IMR-90 (cell line): ENCODE measurements around the gene MCRS1. TPM values are rescaled to one million over a fixed set of nuclear protein-coding genes. Genes with fewer than 3 reads are reported as not detected.

Experiments
- ATAC-seq: fragments of 200-7000 bp; cut with Tn5 transposase; 2 replicates; pipeline ENCODE4 v1.9.1; 2020; ENCODE audit warnings: low read depth, mild to moderate bottlenecking, moderate library complexity
- BruUV-seq: library from RNA; stranded (reverse); fragments of 400-500 nt; replicated peaks from 2 replicates; lab custom pipeline; 2021; lab: Mats Ljungman, UMichigan
- CTCF ChIA-PET: fragments of 300-600 bp; formaldehyde crosslinking; extraction: SDS; loops from one replicate; lab custom pipeline; 2021; ENCODE audit warnings: antibody characterized with exemption; lab: Yijun Ruan, JAX
- POLR2A ChIA-PET: fragments of 300-600 bp; sonication (Branson Sonifier 250); formaldehyde crosslinking; loops from one replicate; lab custom pipeline; 2022; ENCODE audit warnings: antibody characterized with exemption; ENCODE audit not compliant: unreplicated experiment; lab: Charles Lee
- DNase-seq: peaks from one replicate; pipeline ENCODE4 v3.0.0; 2013
- H2AFZ ChIP-seq: replicated peaks from 2 replicates; pipeline ENCODE3; 2013; ENCODE audit warnings: low read length, mild to moderate bottlenecking; ENCODE audit not compliant: poor library complexity
- H2AK5ac ChIP-seq: 2 replicates; pipeline ENCODE4 v1.6.1; 2013; ENCODE audit warnings: low read depth, low read length, inconsistent platforms
- H2AK9ac ChIP-seq: replicated peaks from 2 replicates; pipeline ENCODE3; 2013; ENCODE audit warnings: mild to moderate bottlenecking, low read depth, low read length, moderate library complexity; ENCODE audit not compliant: poor library complexity
- H2BK120ac ChIP-seq: 2 replicates; pipeline ENCODE4 v1.6.1; 2013; ENCODE audit warnings: low read depth, low read length, inconsistent platforms
- H2BK15ac ChIP-seq: 3 replicates; pipeline ENCODE4 v1.6.1; 2013; ENCODE audit warnings: low read depth, low read length, inconsistent platforms
- H2BK20ac ChIP-seq: 2 replicates; pipeline ENCODE4 v1.6.1; 2013; ENCODE audit warnings: low read depth, mild to moderate bottlenecking, inconsistent platforms, low read length, moderate library complexity
- H2BK5ac ChIP-seq: 2 replicates; pipeline ENCODE4 v1.6.1; 2013; ENCODE audit warnings: mild to moderate bottlenecking, low read depth, low read length, inconsistent platforms; ENCODE audit not compliant: poor library complexity, severe bottlenecking
- H3K14ac ChIP-seq: replicated peaks from 2 replicates; pipeline ENCODE4 v1.6.1; 2013; ENCODE audit warnings: low read depth, low read length, inconsistent platforms
- H3K18ac ChIP-seq: 2 replicates; pipeline ENCODE4 v1.6.1; 2013; ENCODE audit warnings: low read depth, low read length, control low read depth
- H3K23ac ChIP-seq: 2 replicates; pipeline ENCODE4 v1.6.1; 2013; ENCODE audit warnings: low read depth, low read length, inconsistent platforms
- H3K27ac ChIP-seq: 2 replicates; pipeline ENCODE4 v1.5.1; 2013; ENCODE audit warnings: mild to moderate bottlenecking, control low read depth, low read length; ENCODE audit not compliant: insufficient read depth
- H3K27me3 ChIP-seq: 2 replicates; pipeline ENCODE4 v1.6.1; 2013; ENCODE audit warnings: low read length; ENCODE audit not compliant: control insufficient read depth, insufficient read depth
- H3K36me3 ChIP-seq: 2 replicates; pipeline ENCODE4 v1.6.1; 2013; ENCODE audit warnings: low read length, mixed read lengths; ENCODE audit not compliant: control insufficient read depth, insufficient read depth
- H3K4ac ChIP-seq: 2 replicates; pipeline ENCODE4 v1.6.1; 2013; ENCODE audit warnings: low read depth, low read length, inconsistent platforms
- H3K4me1 ChIP-seq: 2 replicates; pipeline ENCODE4 v1.6.1; 2013; ENCODE audit warnings: low read length, mixed read lengths; ENCODE audit not compliant: control insufficient read depth, insufficient read depth
- H3K4me2 ChIP-seq: 2 replicates; pipeline ENCODE4 v1.6.1; 2013; ENCODE audit warnings: low read depth, mild to moderate bottlenecking, control low read depth, low read length, moderate library complexity
- H3K4me3 ChIP-seq: 2 replicates; pipeline ENCODE4 v1.5.1; 2013; ENCODE audit warnings: low read depth, mild to moderate bottlenecking, control low read depth, low read length, moderate library complexity; ENCODE audit not compliant: insufficient read depth
- H3K56ac ChIP-seq: 2 replicates; pipeline ENCODE4 v1.6.1; 2013; ENCODE audit warnings: low read length, inconsistent platforms; ENCODE audit not compliant: insufficient read depth; ENCODE audit errors: extremely low read depth
- H3K79me1 ChIP-seq, 2 experiments: 2 replicates each; pipeline ENCODE4 v1.6.1; 2013; ENCODE audit warnings: low read length in 2 of 2, inconsistent platforms in 1 of 2, low read depth in 1 of 2
- H3K9ac ChIP-seq: 2 replicates; pipeline ENCODE4 v1.6.1; 2013; ENCODE audit warnings: low read depth, low read length, control low read depth
- H3K9me1 ChIP-seq: 2 replicates; pipeline ENCODE4 v1.6.1; 2013; ENCODE audit warnings: low read length, inconsistent platforms; ENCODE audit not compliant: insufficient read depth
- H3K9me3 ChIP-seq: 2 replicates; pipeline ENCODE4 v1.6.1; 2013; ENCODE audit warnings: low read length; ENCODE audit not compliant: control insufficient read depth, insufficient read depth
- H4K20me1 ChIP-seq: 2 replicates; pipeline ENCODE4 v1.6.1; 2013; ENCODE audit warnings: low read length, inconsistent platforms; ENCODE audit not compliant: insufficient read depth
- H4K5ac ChIP-seq: 2 replicates; pipeline ENCODE4 v1.6.1; 2013; ENCODE audit warnings: mild to moderate bottlenecking, low read depth, low read length, control low read depth
- H4K8ac ChIP-seq, 2 experiments: 2 replicates each; pipeline ENCODE4 v1.6.1; 2013; ENCODE audit warnings: low read depth in 2 of 2, low read length in 2 of 2, control low read depth in 1 of 2, inconsistent platforms in 1 of 2
- H4K91ac ChIP-seq: 2 replicates; pipeline ENCODE4 v1.6.1; 2013; ENCODE audit warnings: low read depth, low read length, inconsistent platforms; ENCODE audit not compliant: insufficient read depth
- RCOR1 ChIP-seq: IDR thresholded peaks from 2 replicates; pipeline ENCODE4 v1.6.1; 2012; ENCODE audit warnings: mild to moderate bottlenecking, low read length, improper control_type of control experiment; ENCODE audit not compliant: insufficient replicate concordance
- WGBS, 2 experiments: methylation state at CpG; one replicate each; pipeline versions ENCODE4 v1.1.5 to v1.1.7; 2013; ENCODE audit warnings: missing lambda C conversion rate in 2 of 2; ENCODE audit not compliant: insufficient read length in 1 of 2; ENCODE audit errors: extremely low coverage in 2 of 2; 5-methylcytosine and 5-hydroxymethylcytosine counted together
- dilution Hi-C: fragments of 300-500 bp; cut with HindIII; formaldehyde crosslinking; loops from one replicate; pipeline ENCODE4 v1.14.3; 2018; ENCODE audit warnings: low sequenced_read_pairs; ENCODE audit not compliant: unreplicated experiment
- in situ Hi-C: fragments of 300-500 bp; cut with MboI; formaldehyde crosslinking; loops from 3 replicates; pipeline ENCODE4 v1.14.3; 2019; ENCODE audit warnings: low sequenced_read_pairs, inconsistent platforms, mixed read lengths
- intact Hi-C: fragments of 100-400 bp; cut with micrococcal nuclease; formaldehyde crosslinking; loops from 2 replicates; pipeline ENCODE4 v1.10.0; 2022
- polyA plus RNA-seq, 3 experiments: library from polyadenylated mRNA; depleted of rRNA; stranded (reverse); fragments of >200 nt; gene quantifications; 2 replicates each; pipeline ENCODE4 v1.2.3, GENCODE V29; 2012; ENCODE audit warnings: low replicate concordance in 1 of 3
- total RNA-seq: library from RNA; depleted of rRNA; stranded (reverse); fragments of >200 nt; gene quantifications from 2 replicates; pipeline ENCODE4 v1.2.3, GENCODE V29; 2012
- TF ChIP-seq, protein P1 (sequence below): fragments of 150-350 bp; IDR thresholded peaks from 2 replicates; pipeline ENCODE4 v1.6.1; 2016; ENCODE audit warnings: low read depth, mild to moderate bottlenecking, low read length, moderate library complexity, borderline replicate concordance
- TF ChIP-seq, protein P2 (sequence below): conservative IDR thresholded peaks from 2 replicates; pipeline ENCODE4 v1.5.1; 2012; ENCODE audit warnings: mild to moderate bottlenecking, low read depth, low read length, improper control_type of control experiment

The MCRS1 gene
- total and polyA plus RNA-seq, 2 of the 4 experiments (the other 2 are of a cell fraction) = 72.9 to 73.2 TPM

DNA sequence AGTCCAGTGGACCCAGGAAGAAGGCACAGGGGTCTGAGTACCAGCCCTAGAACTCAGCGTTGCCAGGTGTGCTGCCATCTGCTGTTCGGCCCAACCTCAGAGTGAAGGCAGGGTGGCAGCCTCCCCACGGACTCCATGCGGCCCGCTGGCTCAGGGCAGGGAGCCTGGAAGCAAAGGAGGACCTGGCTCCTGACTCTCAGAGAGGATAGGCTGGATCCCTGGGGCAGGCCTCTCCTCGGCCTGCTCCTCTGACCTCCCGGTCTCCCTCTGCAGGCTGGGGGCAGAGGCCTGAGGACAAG, 10.1 kb downstream of the MCRS1 start:
- H3K23ac ChIP-seq = no peak overlapping the region
- BruUV-seq = no TSS peak
- no peaks in the 10 kb centered on the region for H3K4me1 ChIP-seq
- POLR2A ChIA-PET = no interaction called here
- H4K20me1 ChIP-seq = no peaks in the 10 kb centered on the region
- H3K27ac ChIP-seq = no peak overlapping the region
- no peak overlapping the region for H3K18ac ChIP-seq
- no peak overlapping the region for H4K5ac ChIP-seq
- dilution Hi-C loops = no loop called here
- H2BK20ac ChIP-seq = no peak overlapping the region
- H2AK5ac ChIP-seq = no peak overlapping the region
- H3K27me3 ChIP-seq = peaks cover 5% of the 10 kb centered on the region; the same call in 1 of the 2 replicates
- no peak overlapping the region for H3K4me3 ChIP-seq
- H4K8ac ChIP-seq = no peak overlapping the region
- ATAC-seq = peak; percentile 38; the same call in 1 of the 2 replicates
- in situ Hi-C loops = no loop called here
- CTCF ChIA-PET = no interaction called here
- no peak overlapping the region for H2BK15ac ChIP-seq
- peaks cover 46% of the 10 kb centered on the region for H3K36me3 ChIP-seq
- no peak overlapping the region for H4K91ac ChIP-seq
- 67% methylated on average over 1 of the region's 7 CpGs; no CpG with 5 or more reads in 1 of the 2 experiments for WGBS, 2 experiments
- no peaks in the 10 kb centered on the region for H3K9me3 ChIP-seq
- no peak overlapping the region for H3K4ac ChIP-seq
- intact Hi-C loops = no loop called here
- no peak overlapping the region for H3K4me2 ChIP-seq
- H2AFZ ChIP-seq = no peak overlapping the region
- H3K9ac ChIP-seq = no peak overlapping the region
- no peak overlapping the region for H2BK5ac ChIP-seq
- H3K79me1 ChIP-seq = no peaks in the 10 kb centered on the region
- DNase-seq = no peak
- TF ChIP-seq, protein P1, sequence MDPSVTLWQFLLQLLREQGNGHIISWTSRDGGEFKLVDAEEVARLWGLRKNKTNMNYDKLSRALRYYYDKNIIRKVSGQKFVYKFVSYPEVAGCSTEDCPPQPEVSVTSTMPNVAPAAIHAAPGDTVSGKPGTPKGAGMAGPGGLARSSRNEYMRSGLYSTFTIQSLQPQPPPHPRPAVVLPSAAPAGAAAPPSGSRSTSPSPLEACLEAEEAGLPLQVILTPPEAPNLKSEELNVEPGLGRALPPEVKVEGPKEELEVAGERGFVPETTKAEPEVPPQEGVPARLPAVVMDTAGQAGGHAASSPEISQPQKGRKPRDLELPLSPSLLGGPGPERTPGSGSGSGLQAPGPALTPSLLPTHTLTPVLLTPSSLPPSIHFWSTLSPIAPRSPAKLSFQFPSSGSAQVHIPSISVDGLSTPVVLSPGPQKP = no peak
- TF ChIP-seq, protein P2, sequence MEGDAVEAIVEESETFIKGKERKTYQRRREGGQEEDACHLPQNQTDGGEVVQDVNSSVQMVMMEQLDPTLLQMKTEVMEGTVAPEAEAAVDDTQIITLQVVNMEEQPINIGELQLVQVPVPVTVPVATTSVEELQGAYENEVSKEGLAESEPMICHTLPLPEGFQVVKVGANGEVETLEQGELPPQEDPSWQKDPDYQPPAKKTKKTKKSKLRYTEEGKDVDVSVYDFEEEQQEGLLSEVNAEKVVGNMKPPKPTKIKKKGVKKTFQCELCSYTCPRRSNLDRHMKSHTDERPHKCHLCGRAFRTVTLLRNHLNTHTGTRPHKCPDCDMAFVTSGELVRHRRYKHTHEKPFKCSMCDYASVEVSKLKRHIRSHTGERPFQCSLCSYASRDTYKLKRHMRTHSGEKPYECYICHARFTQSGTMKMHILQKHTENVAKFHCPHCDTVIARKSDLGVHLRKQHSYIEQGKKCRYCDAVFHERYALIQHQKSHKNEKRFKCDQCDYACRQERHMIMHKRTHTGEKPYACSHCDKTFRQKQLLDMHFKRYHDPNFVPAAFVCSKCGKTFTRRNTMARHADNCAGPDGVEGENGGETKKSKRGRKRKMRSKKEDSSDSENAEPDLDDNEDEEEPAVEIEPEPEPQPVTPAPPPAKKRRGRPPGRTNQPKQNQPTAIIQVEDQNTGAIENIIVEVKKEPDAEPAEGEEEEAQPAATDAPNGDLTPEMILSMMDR = peak; percentile 13; the same call in 1 of the 2 replicates
- no peak for TF ChIP-seq RCOR1
- no peak overlapping the region for H2BK120ac ChIP-seq
- H3K14ac ChIP-seq = no peak overlapping the region
- no peak overlapping the region for H2AK9ac ChIP-seq
- no peaks in the 10 kb centered on the region for H3K9me1 ChIP-seq
- no peak overlapping the region for H3K56ac ChIP-seq
